Hepatocyte (in vitro differentiated cells): ENCODE results near the gene OR10H4. TPM values are rescaled to one million over a fixed set of nuclear protein-coding genes. Genes with fewer than 3 reads are reported as not detected.
"Not testable (repeated sequence)": the region's sequence is repeated elsewhere in the genome, so short reads cannot be mapped to it uniquely, and the experiment has no call there.

Experiments
- DNase-seq: peaks from one replicate; pipeline ENCODE4 v3.0.0-alpha.2; 2016; ENCODE audit warnings: low spot score
- H2AFZ ChIP-seq: fragments of 200-600 bp; sonication (generic); 2 replicates; pipeline ENCODE4 v1.6.0; 2016; ENCODE audit warnings: antibody characterized with exemption, mild to moderate bottlenecking
- H3K27ac ChIP-seq: fragments of 200-600 bp; sonication (generic); 2 replicates; pipeline ENCODE4 v1.5.1; 2016; ENCODE audit warnings: mild to moderate bottlenecking
- H3K27me3 ChIP-seq: fragments of 200-600 bp; sonication (generic); 2 replicates; pipeline ENCODE4 v1.6.1; 2016
- H3K36me3 ChIP-seq: fragments of 200-600 bp; sonication (generic); replicated peaks from 2 replicates; pipeline ENCODE4 v1.5.1; 2016; ENCODE audit warnings: low read depth; ENCODE audit not compliant: insufficient read depth
- H3K4me1 ChIP-seq: fragments of 200-600 bp; sonication (generic); 2 replicates; pipeline ENCODE4 v1.5.1; 2016; ENCODE audit warnings: mild to moderate bottlenecking, moderate library complexity; ENCODE audit not compliant: insufficient read depth
- H3K4me2 ChIP-seq: fragments of 200-600 bp; sonication (generic); 2 replicates; pipeline ENCODE4 v1.6.0; 2016
- H3K4me3 ChIP-seq: fragments of 200-600 bp; sonication (generic); 2 replicates; pipeline ENCODE4 v1.5.1; 2016; ENCODE audit warnings: mild to moderate bottlenecking
- H3K79me2 ChIP-seq: fragments of 200-600 bp; sonication (generic); 2 replicates; pipeline ENCODE4 v1.6.0; 2017; ENCODE audit warnings: mild to moderate bottlenecking
- H3K9me2 ChIP-seq: fragments of 200-600 bp; sonication (generic); replicated peaks from 2 replicates; pipeline ENCODE4 v1.6.0; 2017; ENCODE audit warnings: mild to moderate bottlenecking; ENCODE audit not compliant: insufficient read depth
- H3K9me3 ChIP-seq: fragments of 200-600 bp; sonication (generic); 2 replicates; pipeline ENCODE4 v1.5.1; 2016; ENCODE audit warnings: low read depth, mild to moderate bottlenecking
- H4K20me1 ChIP-seq: fragments of 200-600 bp; sonication (generic); 2 replicates; pipeline ENCODE4 v1.6.0; 2016; ENCODE audit warnings: mild to moderate bottlenecking; ENCODE audit not compliant: insufficient read depth, poor library complexity, severe bottlenecking
- CTCF ChIP-seq: fragments of 200-600 bp; sonication (generic); IDR thresholded peaks from 2 replicates; pipeline ENCODE4 v1.5.1; 2016; ENCODE audit warnings: antibody characterized with exemption, mild to moderate bottlenecking; ENCODE audit not compliant: poor library complexity
- EZH2 ChIP-seq: fragments of 200-600 bp; sonication (generic); IDR thresholded peaks from 2 replicates; pipeline ENCODE4 v1.6.1; 2016; ENCODE audit warnings: antibody characterized with exemption, mild to moderate bottlenecking, borderline replicate concordance
- EZH2phosphoT487 ChIP-seq: fragments of 200-600 bp; sonication (generic); IDR thresholded peaks from one replicate; pipeline ENCODE4 v1.6.1; 2018; ENCODE audit warnings: antibody characterized with exemption, mild to moderate bottlenecking, low read depth, moderate library complexity; ENCODE audit not compliant: unreplicated experiment, severe bottlenecking
- WGBS: methylation state at CpG from one replicate; pipeline ENCODE4 v1.1.6; 2016; ENCODE audit warnings: low lambda C conversion rate; ENCODE audit errors: missing lambda C conversion rate; 5-methylcytosine and 5-hydroxymethylcytosine counted together
- polyA plus RNA-seq: library from polyadenylated mRNA; unstranded; fragments of >200 nt; fragmentation: Nextera tagmentation; extraction: Ambion mirVana; gene quantifications from 2 replicates; pipeline ENCODE4 v1.2.1, GENCODE V29; 2016
- total RNA-seq: library from RNA; depleted of rRNA; stranded (reverse); fragments of >200 nt; gene quantifications from 2 replicates; pipeline ENCODE4 v1.2.3, GENCODE V29; 2014

The OR10H4 gene
- total and polyA plus RNA-seq, 2 experiments from 2014 or later = not detected

- Histone ChIP-seq H3K9me2 (no peaks in the 10 kb centered on the region), H4K20me1 (no peaks in the 10 kb centered on the region), H3K27me3 (no peaks in the 10 kb centered on the region), H3K4me2 (no peak overlapping the region), H3K27ac (no peak overlapping the region), H3K36me3 (no peaks in the 10 kb centered on the region), H2AFZ (no peak overlapping the region), H3K9me3 (no peaks in the 10 kb centered on the region), H3K4me1 (no peaks in the 10 kb centered on the region), H3K79me2 (no peaks in the 10 kb centered on the region), H3K4me3 (no peak overlapping the region)
- TF ChIP-seq EZH2 (no peak), CTCF (no peak), EZH2phosphoT487 (no peak)
- 75% methylated on average over 11 of the region's 11 CpGs for WGBS
- no peak for DNase-seq
These were observed 46.6 kb upstream of the OR10H4 start for GRCh38 chr19:15902254-15902653.

GRCh38 chr19:15902898-15903297 is 45.9 kb upstream of the OR10H4 start:
- 83% methylated on average over 29 of the region's 29 CpGs for WGBS
- H3K9me3 ChIP-seq, H3K4me1 ChIP-seq, DNase-seq, H2AFZ ChIP-seq, H3K9me2 ChIP-seq, H3K79me2 ChIP-seq, H3K27ac ChIP-seq, H3K4me2 ChIP-seq, H3K36me3 ChIP-seq, H3K27me3 ChIP-seq, H4K20me1 ChIP-seq, H3K4me3 ChIP-seq: not testable (repeated sequence)

GRCh38 chr19:15905026-15905425 is 43.8 kb upstream of the OR10H4 start:
- no peak for DNase-seq
- Histone ChIP-seq H3K79me2 (no peaks in the 10 kb centered on the region), H3K36me3 (no peaks in the 10 kb centered on the region), H3K4me3 (no peak overlapping the region), H3K9me3 (no peaks in the 10 kb centered on the region), H2AFZ (no peak overlapping the region), H4K20me1 (no peaks in the 10 kb centered on the region), H3K4me1 (no peaks in the 10 kb centered on the region), H3K4me2 (no peak overlapping the region), H3K27me3 (no peaks in the 10 kb centered on the region), H3K9me2 (no peaks in the 10 kb centered on the region), H3K27ac (no peak overlapping the region)
- TF ChIP-seq CTCF = no peak
- TF ChIP-seq EZH2phosphoT487 = no peak
- TF ChIP-seq EZH2 = no peak

- Histone ChIP-seq H3K36me3 (no peaks in the 10 kb centered on the region), H3K27me3 (no peaks in the 10 kb centered on the region), H4K20me1 (no peaks in the 10 kb centered on the region), H3K9me2 (no peaks in the 10 kb centered on the region), H3K9me3 (no peaks in the 10 kb centered on the region), H3K4me3 (no peak overlapping the region), H3K4me1 (no peaks in the 10 kb centered on the region), H3K27ac (no peak overlapping the region), H3K79me2 (no peaks in the 10 kb centered on the region), H2AFZ (no peak overlapping the region), H3K4me2 (no peak overlapping the region)
- WGBS = 93% methylated on average over 27 of the region's 44 CpGs
- DNase-seq = no peak
- no peak for TF ChIP-seq CTCF
- no peak for TF ChIP-seq EZH2
- TF ChIP-seq EZH2phosphoT487 = no peak
These were observed 37.1 kb upstream of the OR10H4 start for GRCh38 chr19:15911599-15912235.
